Panc1 (cell line): ENCODE measurements around the gene KDM1B. TPM values are rescaled to one million over a fixed set of nuclear protein-coding genes. Genes with fewer than 3 reads are reported as not detected.

Source experiments
- ATAC-seq: fragments of 200-7000 bp; cut with Tn5 transposase; 2 replicates; pipeline ENCODE4 v1.9.1; 2020; ENCODE audit warnings: mild to moderate bottlenecking, moderate library complexity
- Bru-seq: library from RNA; stranded (reverse); fragments of 400-500 nt; gene quantifications from one replicate; lab custom pipeline; 2021; lab: Mats Ljungman, UMichigan
- BruChase-seq, 2 experiments: library from RNA; stranded (reverse); fragments of 400-500 nt; gene quantifications; one replicate each; lab custom pipeline; 2021; lab: Mats Ljungman, UMichigan
- BruUV-seq: library from RNA; stranded (reverse); fragments of 400-500 nt; replicated peaks from 2 replicates; lab custom pipeline; 2021; lab: Mats Ljungman, UMichigan
- CTCF ChIA-PET: fragments of 300-600 bp; sonication (Branson Sonifier 250); formaldehyde crosslinking; loops from one replicate; lab custom pipeline; 2022; ENCODE audit warnings: antibody characterized with exemption; lab: Charles Lee
- POLR2A ChIA-PET: fragments of 300-600 bp; sonication (Branson Sonifier 250); formaldehyde crosslinking; loops from one replicate; lab custom pipeline; 2022; ENCODE audit warnings: antibody characterized with exemption; lab: Charles Lee
- DNase-seq: peaks from one replicate; pipeline ENCODE4 v3.0.0-alpha.2; 2010; ENCODE audit warnings: low read depth, low spot score
- H3K27ac ChIP-seq: 2 replicates; pipeline ENCODE4 v1.5.1; 2011; ENCODE audit warnings: mild to moderate bottlenecking, low read length, inconsistent platforms
- H3K27me3 ChIP-seq: fragments of 200-500 bp; sonication (Bioruptor generic); 2 replicates; pipeline ENCODE4 v1.6.0; 2014; ENCODE audit warnings: low read length, inconsistent platforms; ENCODE audit not compliant: control insufficient read depth, insufficient read depth
- H3K36me3 ChIP-seq: fragments of 200-500 bp; sonication (Bioruptor generic); 2 replicates; pipeline ENCODE4 v1.5.1; 2014; ENCODE audit warnings: inconsistent platforms, mild to moderate bottlenecking, low read length, moderate library complexity; ENCODE audit not compliant: control insufficient read depth, insufficient read depth
- H3K4me1 ChIP-seq: 2 replicates; pipeline ENCODE4 v1.5.1; 2011; ENCODE audit warnings: inconsistent platforms, mild to moderate bottlenecking, low read length, moderate library complexity; ENCODE audit not compliant: control insufficient read depth, insufficient read depth
- H3K4me3 ChIP-seq, 2 experiments: 2 replicates each; pipeline ENCODE4 v1.5.1; 2011 to 2012; ENCODE audit warnings: low read depth in 2 of 2, low read length in 2 of 2, mild to moderate bottlenecking in 2 of 2, inconsistent platforms in 1 of 2, moderate library complexity in 1 of 2
- H3K9me3 ChIP-seq: fragments of 200-500 bp; sonication (Bioruptor generic); 2 replicates; pipeline ENCODE4 v1.5.1; 2014; ENCODE audit warnings: low read depth, mild to moderate bottlenecking, inconsistent platforms, low read length, moderate library complexity; ENCODE audit not compliant: control insufficient read depth, insufficient read depth
- POLR2AphosphoS5 ChIP-seq: IDR thresholded peaks from 2 replicates; pipeline ENCODE4 v1.6.1; 2012; ENCODE audit warnings: mild to moderate bottlenecking, low read depth, low read length, moderate library complexity
- SIN3A ChIP-seq: IDR thresholded peaks from 2 replicates; pipeline ENCODE4 v1.6.1; 2012; ENCODE audit warnings: low read depth, mild to moderate bottlenecking, low read length, moderate library complexity, borderline replicate concordance; ENCODE audit not compliant: insufficient read depth
- TCF7L2 ChIP-seq: IDR thresholded peaks from 2 replicates; pipeline ENCODE4 v1.6.1; 2011; ENCODE audit warnings: mild to moderate bottlenecking, low read depth, low read length, inconsistent platforms
- in situ Hi-C: cut with HindIII; loops from 2 replicates; pipeline ENCODE4 v1.10.0; 2016; ENCODE audit warnings: low sequenced_read_pairs, low pct_unique_long_range_greater_than_20kb
- intact Hi-C: fragments of 100-400 bp; cut with micrococcal nuclease; formaldehyde crosslinking; loops from one replicate; pipeline ENCODE4 v1.10.0; 2022; ENCODE audit not compliant: unreplicated experiment
- long read RNA-seq: library from polyadenylated mRNA; unstranded; transcript quantifications from one replicate; pipeline ENCODE4 v2.0.0, GENCODE V29; 2021; ENCODE audit not compliant: unreplicated experiment
- polyA plus RNA-seq: library from polyadenylated mRNA; unstranded; fragments of >200 nt; gene quantifications from one replicate; pipeline ENCODE4 v1.2.1, GENCODE V29; 2012; ENCODE audit warnings: missing spikeins; ENCODE audit not compliant: insufficient read length
- total RNA-seq: library from RNA; stranded (reverse); gene quantifications from one replicate; pipeline ENCODE4 v1.2.1, GENCODE V29; 2021; ENCODE audit not compliant: unreplicated experiment
- TF ChIP-seq, protein P1 (sequence below), 2 experiments: IDR thresholded peaks; 2 replicates each; pipeline ENCODE4 v1.6.1; 2011 to 2012; ENCODE audit warnings: low read depth in 2 of 2, control low read depth in 1 of 2, low read length in 1 of 2, mild to moderate bottlenecking in 1 of 2, moderate library complexity in 1 of 2; ENCODE audit not compliant: insufficient read depth in 1 of 2
- TF ChIP-seq, protein P2 (sequence below): fragments of 450-650 bp; IDR thresholded peaks from 2 replicates; pipeline ENCODE4 v1.5.1; 2017; ENCODE audit warnings: mild to moderate bottlenecking

Gene KDM1B, protein sequence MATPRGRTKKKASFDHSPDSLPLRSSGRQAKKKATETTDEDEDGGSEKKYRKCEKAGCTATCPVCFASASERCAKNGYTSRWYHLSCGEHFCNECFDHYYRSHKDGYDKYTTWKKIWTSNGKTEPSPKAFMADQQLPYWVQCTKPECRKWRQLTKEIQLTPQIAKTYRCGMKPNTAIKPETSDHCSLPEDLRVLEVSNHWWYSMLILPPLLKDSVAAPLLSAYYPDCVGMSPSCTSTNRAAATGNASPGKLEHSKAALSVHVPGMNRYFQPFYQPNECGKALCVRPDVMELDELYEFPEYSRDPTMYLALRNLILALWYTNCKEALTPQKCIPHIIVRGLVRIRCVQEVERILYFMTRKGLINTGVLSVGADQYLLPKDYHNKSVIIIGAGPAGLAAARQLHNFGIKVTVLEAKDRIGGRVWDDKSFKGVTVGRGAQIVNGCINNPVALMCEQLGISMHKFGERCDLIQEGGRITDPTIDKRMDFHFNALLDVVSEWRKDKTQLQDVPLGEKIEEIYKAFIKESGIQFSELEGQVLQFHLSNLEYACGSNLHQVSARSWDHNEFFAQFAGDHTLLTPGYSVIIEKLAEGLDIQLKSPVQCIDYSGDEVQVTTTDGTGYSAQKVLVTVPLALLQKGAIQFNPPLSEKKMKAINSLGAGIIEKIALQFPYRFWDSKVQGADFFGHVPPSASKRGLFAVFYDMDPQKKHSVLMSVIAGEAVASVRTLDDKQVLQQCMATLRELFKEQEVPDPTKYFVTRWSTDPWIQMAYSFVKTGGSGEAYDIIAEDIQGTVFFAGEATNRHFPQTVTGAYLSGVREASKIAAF
- total RNA-seq = 27.1 TPM
- polyA plus RNA-seq = 23.8 TPM
- percentile 62 among the genes with signal in this experiment for Bru-seq, nascent RNA
- percentile 66 among the genes with signal in this experiment for BruChase-seq, experiment 1, labeled RNA remaining after a 2-hour chase
- percentile 73 among the genes with signal in this experiment for BruChase-seq, experiment 2, labeled RNA remaining after a 6-hour chase
- long read RNA-seq, partial matches to known transcripts = 4 of 31 reads
- long read RNA-seq, other reads (novel, unspliced or antisense) = 24 of 31 reads

DNA sequence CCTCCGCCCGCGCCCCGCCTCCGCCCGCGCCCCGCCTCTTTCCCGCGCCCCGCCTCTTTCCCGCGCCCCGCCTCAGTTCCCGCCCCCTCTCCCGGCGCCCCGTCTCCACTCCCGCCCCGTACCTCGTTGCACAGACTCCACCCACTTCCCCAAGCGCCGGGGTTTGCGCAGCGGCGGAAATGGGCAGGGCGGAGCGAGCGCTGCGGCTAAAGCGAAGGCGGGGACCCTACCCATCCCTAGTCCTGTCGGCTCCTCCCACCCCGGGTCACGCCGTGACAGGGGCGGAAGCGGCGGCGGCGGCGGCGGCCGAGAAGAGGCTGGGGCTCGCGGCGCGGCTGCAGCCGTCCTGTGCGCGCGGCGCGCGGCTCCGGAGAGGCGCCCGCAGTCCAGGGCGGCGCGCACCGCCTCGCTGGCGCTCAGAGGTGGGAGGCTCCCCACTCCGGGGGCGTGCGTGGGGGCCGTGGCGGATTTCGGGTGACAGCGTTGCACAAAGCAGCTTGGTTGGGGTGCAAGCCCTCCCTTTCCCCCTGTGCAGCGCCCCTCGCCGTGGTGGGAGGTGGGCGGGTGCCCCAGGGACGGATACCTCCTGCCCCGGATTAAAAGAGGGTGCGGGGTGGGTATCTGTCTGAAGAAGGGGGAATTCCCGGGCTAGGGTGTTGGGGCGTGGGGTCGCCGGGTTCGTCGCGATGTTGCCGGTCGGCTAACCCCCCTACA lies at the start of gene KDM1B:
Gene KDM1B, plus strand, starts transcription at position 273 of the 714 bp plus-strand sequence. CDS start 4,474 bp downstream, outside the sequence.
- peaks cover 3% of the 10 kb centered on the region; the same call in 1 of the 2 replicates for H3K36me3 ChIP-seq
- H3K27me3 ChIP-seq = no peaks in the 10 kb centered on the region
- no TSS peak for BruUV-seq
- no peaks in the 10 kb centered on the region for H3K9me3 ChIP-seq
- H3K4me1 ChIP-seq = peaks cover 7% of the 10 kb centered on the region
- ChIA-PET POLR2A (interaction anchor here (0.5 kb wide), 1 partner anchor 550 kb away, joined by 7 read pairs; no protein-coding TSS in a partner anchor), CTCF (no interaction called here)
- in situ Hi-C loops = no loop called here
- DNase-seq = peak; percentile 82
- peak within 1 kb of the TSS; percentile 84 for H3K27ac ChIP-seq
- ATAC-seq = peak; percentile 99
- intact Hi-C loops = no loop called here
- H3K4me3 ChIP-seq = peak within 1 kb of the TSS; percentile 89 to 96
- TF ChIP-seq POLR2AphosphoS5 = no peak
- TF ChIP-seq, protein P1, sequence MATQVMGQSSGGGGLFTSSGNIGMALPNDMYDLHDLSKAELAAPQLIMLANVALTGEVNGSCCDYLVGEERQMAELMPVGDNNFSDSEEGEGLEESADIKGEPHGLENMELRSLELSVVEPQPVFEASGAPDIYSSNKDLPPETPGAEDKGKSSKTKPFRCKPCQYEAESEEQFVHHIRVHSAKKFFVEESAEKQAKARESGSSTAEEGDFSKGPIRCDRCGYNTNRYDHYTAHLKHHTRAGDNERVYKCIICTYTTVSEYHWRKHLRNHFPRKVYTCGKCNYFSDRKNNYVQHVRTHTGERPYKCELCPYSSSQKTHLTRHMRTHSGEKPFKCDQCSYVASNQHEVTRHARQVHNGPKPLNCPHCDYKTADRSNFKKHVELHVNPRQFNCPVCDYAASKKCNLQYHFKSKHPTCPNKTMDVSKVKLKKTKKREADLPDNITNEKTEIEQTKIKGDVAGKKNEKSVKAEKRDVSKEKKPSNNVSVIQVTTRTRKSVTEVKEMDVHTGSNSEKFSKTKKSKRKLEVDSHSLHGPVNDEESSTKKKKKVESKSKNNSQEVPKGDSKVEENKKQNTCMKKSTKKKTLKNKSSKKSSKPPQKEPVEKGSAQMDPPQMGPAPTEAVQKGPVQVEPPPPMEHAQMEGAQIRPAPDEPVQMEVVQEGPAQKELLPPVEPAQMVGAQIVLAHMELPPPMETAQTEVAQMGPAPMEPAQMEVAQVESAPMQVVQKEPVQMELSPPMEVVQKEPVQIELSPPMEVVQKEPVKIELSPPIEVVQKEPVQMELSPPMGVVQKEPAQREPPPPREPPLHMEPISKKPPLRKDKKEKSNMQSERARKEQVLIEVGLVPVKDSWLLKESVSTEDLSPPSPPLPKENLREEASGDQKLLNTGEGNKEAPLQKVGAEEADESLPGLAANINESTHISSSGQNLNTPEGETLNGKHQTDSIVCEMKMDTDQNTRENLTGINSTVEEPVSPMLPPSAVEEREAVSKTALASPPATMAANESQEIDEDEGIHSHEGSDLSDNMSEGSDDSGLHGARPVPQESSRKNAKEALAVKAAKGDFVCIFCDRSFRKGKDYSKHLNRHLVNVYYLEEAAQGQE (IDR thresholded peaks at IDR 0.05; ENCODE audit: insufficient read depth in 1 of 2, low read depth in 2 of 2, low read length in 1 of 2) = no peak
- no peak for TF ChIP-seq TCF7L2
- TF ChIP-seq, protein P2, sequence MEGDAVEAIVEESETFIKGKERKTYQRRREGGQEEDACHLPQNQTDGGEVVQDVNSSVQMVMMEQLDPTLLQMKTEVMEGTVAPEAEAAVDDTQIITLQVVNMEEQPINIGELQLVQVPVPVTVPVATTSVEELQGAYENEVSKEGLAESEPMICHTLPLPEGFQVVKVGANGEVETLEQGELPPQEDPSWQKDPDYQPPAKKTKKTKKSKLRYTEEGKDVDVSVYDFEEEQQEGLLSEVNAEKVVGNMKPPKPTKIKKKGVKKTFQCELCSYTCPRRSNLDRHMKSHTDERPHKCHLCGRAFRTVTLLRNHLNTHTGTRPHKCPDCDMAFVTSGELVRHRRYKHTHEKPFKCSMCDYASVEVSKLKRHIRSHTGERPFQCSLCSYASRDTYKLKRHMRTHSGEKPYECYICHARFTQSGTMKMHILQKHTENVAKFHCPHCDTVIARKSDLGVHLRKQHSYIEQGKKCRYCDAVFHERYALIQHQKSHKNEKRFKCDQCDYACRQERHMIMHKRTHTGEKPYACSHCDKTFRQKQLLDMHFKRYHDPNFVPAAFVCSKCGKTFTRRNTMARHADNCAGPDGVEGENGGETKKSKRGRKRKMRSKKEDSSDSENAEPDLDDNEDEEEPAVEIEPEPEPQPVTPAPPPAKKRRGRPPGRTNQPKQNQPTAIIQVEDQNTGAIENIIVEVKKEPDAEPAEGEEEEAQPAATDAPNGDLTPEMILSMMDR = no peak
- no peak; the same call in 1 of the 2 replicates for TF ChIP-seq SIN3A

DNA sequence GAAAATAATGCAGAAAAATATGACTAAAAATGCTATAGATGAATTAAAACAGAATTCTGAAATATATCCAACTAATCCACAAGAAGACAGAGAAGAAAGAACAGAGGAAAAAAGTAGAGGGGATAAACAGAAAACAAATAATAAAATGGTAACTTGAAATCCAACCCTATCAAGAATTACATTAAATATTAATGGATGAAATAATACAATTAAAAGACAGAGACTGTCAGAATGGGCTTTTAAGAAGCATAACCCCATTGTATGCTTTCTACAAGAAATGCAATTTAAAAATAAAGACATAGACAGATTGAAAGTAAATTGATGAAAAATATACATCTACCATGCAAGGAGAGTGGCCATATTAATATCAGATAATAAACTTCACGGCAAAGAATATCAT lies 48.2 kb upstream of the KDM1B start:
- ChIA-PET CTCF (no interaction called here), POLR2A (no interaction called here)
- DNase-seq = no peak
- no TSS peak for BruUV-seq
- no peaks in the 10 kb centered on the region for H3K27me3 ChIP-seq
- intact Hi-C loops = no loop called here
- in situ Hi-C loops = no loop called here
- no peak overlapping the region for H3K27ac ChIP-seq
- TF ChIP-seq, protein P2 = no peak
- TF ChIP-seq TCF7L2 = no peak
- no peak for TF ChIP-seq SIN3A
- TF ChIP-seq, protein P1 (IDR thresholded peaks at IDR 0.05; ENCODE audit: insufficient read depth in 1 of 2, low read depth in 2 of 2, low read length in 1 of 2) = no peak
- TF ChIP-seq POLR2AphosphoS5 = no peak
- no peak overlapping the region for H3K4me3 ChIP-seq
- no peak for ATAC-seq
- peaks cover 16% of the 10 kb centered on the region; the same call in 1 of the 2 replicates for H3K9me3 ChIP-seq
- no peaks in the 10 kb centered on the region for H3K36me3 ChIP-seq
- no peaks in the 10 kb centered on the region for H3K4me1 ChIP-seq
